Measurements from ENCODE around the gene GGTLC1. TPM values are rescaled to one million over a fixed set of nuclear protein-coding genes. Genes with fewer than 3 reads are reported as not detected.

The GGTLC1 gene
- total and polyA plus RNA-seq, 10 of the 15 experiments (the other 5 are each of a cell fraction or from before 2014, with no cell fraction given): not detected

DNA sequence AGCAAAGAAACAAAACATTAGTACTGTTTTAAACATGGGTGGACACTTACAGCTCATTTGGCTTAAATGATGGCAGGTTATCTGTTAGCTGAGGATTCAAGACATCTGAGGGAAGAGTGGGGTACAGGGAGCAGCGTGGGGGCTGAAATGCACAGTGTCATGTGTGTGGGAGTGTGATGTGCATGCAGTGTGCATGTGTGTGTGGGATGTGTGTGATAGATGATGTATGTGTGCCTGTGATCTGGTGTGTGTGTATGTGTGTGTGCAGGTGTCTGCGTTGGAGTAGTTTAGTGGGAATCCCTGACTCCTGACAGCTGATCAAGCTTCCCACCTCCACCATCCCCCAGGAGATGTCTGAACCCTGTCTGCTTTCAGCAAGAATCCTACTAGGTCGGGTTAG lies 25.4 kb upstream of the GGTLC1 start:
- H2AFZ ChIP-seq (ENCODE audit: control insufficient read depth, low read depth, low read length): no peak overlapping the region
- no peak for TF ChIP-seq DPF2 (IDR thresholded peaks at IDR 0.05)
- no peak for TF ChIP-seq ATF7 (IDR thresholded peaks at IDR 0.05; ENCODE audit: low read depth)
- TF ChIP-seq RELA (IDR thresholded peaks at IDR 0.05; ENCODE audit: borderline replicate concordance, partially characterized antibody): no peak
- TF ChIP-seq, protein P1, sequence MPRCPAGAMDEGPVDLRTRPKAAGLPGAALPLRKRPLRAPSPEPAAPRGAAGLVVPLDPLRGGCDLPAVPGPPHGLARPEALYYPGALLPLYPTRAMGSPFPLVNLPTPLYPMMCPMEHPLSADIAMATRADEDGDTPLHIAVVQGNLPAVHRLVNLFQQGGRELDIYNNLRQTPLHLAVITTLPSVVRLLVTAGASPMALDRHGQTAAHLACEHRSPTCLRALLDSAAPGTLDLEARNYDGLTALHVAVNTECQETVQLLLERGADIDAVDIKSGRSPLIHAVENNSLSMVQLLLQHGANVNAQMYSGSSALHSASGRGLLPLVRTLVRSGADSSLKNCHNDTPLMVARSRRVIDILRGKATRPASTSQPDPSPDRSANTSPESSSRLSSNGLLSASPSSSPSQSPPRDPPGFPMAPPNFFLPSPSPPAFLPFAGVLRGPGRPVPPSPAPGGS (IDR thresholded peaks at IDR 0.05; ENCODE audit: borderline replicate concordance, insufficient read depth, low read depth, low read length, poor library complexity, severe bottlenecking): peak; percentile 54
- no peaks in the 10 kb centered on the region for H3K4me1 ChIP-seq (ENCODE audit: control insufficient read depth, insufficient read depth, low read length)
- BruUV-seq (replicated peaks): no TSS peak
- no peak overlapping the region for H3K27ac ChIP-seq (ENCODE audit: control insufficient read depth, insufficient read depth)
- H3K36me3 ChIP-seq (ENCODE audit: control insufficient read depth in 2 of 2, insufficient read depth in 2 of 2, low read length in 1 of 2): no peaks in the 10 kb centered on the region
- intact Hi-C loops (cut with micrococcal nuclease; ENCODE audit: unreplicated experiment) (no loop called here), in situ Hi-C loops (cut with MboI) (no loop called here)
- no peak overlapping the region for H3K4me3 ChIP-seq
- H4K20me1 ChIP-seq (ENCODE audit: control insufficient read depth, insufficient read depth): no peaks in the 10 kb centered on the region
- no peak overlapping the region for H3K4me2 ChIP-seq (ENCODE audit: control insufficient read depth, insufficient read depth)
- 1% methylated on average over 3 of the region's 3 CpGs for WGBS (ENCODE audit: insufficient coverage, insufficient replicate concordance, low lambda C conversion rate, missing lambda C conversion rate)
- H3K9me3 ChIP-seq (replicated peaks; ENCODE audit: control insufficient read depth, insufficient read depth, low read length): no peaks in the 10 kb centered on the region
- DNase-seq (ENCODE audit: low read depth, low spot score) (no peak), FAIRE-seq (no peak), ATAC-seq (no peak)
- RAD21 ChIA-PET (ENCODE audit: unreplicated experiment): no interaction called here
- SMC1A ChIA-PET (ENCODE audit: uncharacterized antibody, unreplicated experiment): no interaction called here
- H3K27me3 ChIP-seq (replicated peaks in 1 of 2; ENCODE audit: control insufficient read depth in 2 of 2, insufficient read depth in 2 of 2, low read length in 1 of 2): peaks cover 0 to 2% of the 10 kb centered on the region in 2 experiments; a peak in 2 of 4 replicates
- no peak overlapping the region for H3K9ac ChIP-seq (ENCODE audit: control insufficient read depth, insufficient read depth, low read length)
- H3K79me2 ChIP-seq (ENCODE audit: control insufficient read depth, insufficient read depth, low read length): no peaks in the 10 kb centered on the region
- POLR2A ChIA-PET: no interaction called here
- CTCF ChIA-PET: no interaction called here

DNA sequence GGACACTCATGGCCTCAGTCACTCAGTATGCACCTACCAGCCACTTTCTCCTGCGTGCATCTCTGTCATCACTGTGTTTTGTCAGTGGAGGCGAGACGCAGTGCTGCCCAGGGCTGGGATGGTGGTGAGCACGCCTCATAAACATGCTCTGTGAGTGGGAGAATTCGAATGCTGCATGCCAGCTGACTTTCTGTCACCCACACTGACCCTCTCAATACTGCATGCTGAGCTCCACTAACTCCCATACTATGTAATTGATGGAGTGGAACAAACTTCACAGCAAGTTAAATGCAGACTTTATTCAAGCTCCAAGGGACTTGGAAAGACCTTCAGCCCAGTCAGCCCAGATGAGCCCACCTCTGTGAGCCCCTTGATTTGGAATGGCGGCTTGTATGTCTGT lies 22.7 kb upstream of the GGTLC1 start:
- Histone ChIP-seq H3K27ac (ENCODE audit: control insufficient read depth, insufficient read depth) (no peak overlapping the region), H3K27me3 (replicated peaks in 1 of 2; ENCODE audit: control insufficient read depth in 2 of 2, insufficient read depth in 2 of 2, low read length in 1 of 2) (peaks cover 0 to 2% of the 10 kb centered on the region in 2 experiments; a peak in 2 of 4 replicates), H3K79me2 (ENCODE audit: control insufficient read depth, insufficient read depth, low read length) (no peaks in the 10 kb centered on the region), H4K20me1 (ENCODE audit: control insufficient read depth, insufficient read depth) (no peaks in the 10 kb centered on the region), H2AFZ (ENCODE audit: control insufficient read depth, low read depth, low read length) (no peak overlapping the region), H3K9ac (ENCODE audit: control insufficient read depth, insufficient read depth, low read length) (no peak overlapping the region), H3K4me2 (ENCODE audit: control insufficient read depth, insufficient read depth) (no peak overlapping the region), H3K4me3 (no peak overlapping the region), H3K4me1 (ENCODE audit: control insufficient read depth, insufficient read depth, low read length) (no peaks in the 10 kb centered on the region), H3K36me3 (ENCODE audit: control insufficient read depth in 2 of 2, insufficient read depth in 2 of 2, low read length in 1 of 2) (no peaks in the 10 kb centered on the region), H3K9me3 (replicated peaks; ENCODE audit: control insufficient read depth, insufficient read depth, low read length) (no peaks in the 10 kb centered on the region)
- ATAC-seq (no peak), FAIRE-seq (no peak), DNase-seq (ENCODE audit: low read depth, low spot score) (no peak)
- in situ Hi-C loops (cut with MboI) (no loop called here), intact Hi-C loops (cut with micrococcal nuclease; ENCODE audit: unreplicated experiment) (no loop called here)
- BruUV-seq (replicated peaks): no TSS peak
- ChIA-PET POLR2A (no interaction called here), SMC1A (ENCODE audit: uncharacterized antibody, unreplicated experiment) (no interaction called here), CTCF (no interaction called here), RAD21 (ENCODE audit: unreplicated experiment) (no interaction called here)
- TF ChIP-seq POLR2A (IDR thresholded peaks at IDR 0.05; ENCODE audit: low read depth, low read length) (no peak), JUNB (IDR thresholded peaks at IDR 0.05) (no peak), ESRRA (IDR thresholded peaks at IDR 0.05; ENCODE audit: low read length) (no peak), BACH1 (IDR thresholded peaks at IDR 0.05; ENCODE audit: borderline replicate concordance) (no peak), YY1 (IDR thresholded peaks at IDR 0.05; ENCODE audit: low read depth, low read length) (no peak), BRCA1 (IDR thresholded peaks at IDR 0.05; ENCODE audit: low read depth, low read length) (no peak), ZNF622 (IDR thresholded peaks at IDR 0.05) (no peak)
- TF ChIP-seq, protein P2, sequence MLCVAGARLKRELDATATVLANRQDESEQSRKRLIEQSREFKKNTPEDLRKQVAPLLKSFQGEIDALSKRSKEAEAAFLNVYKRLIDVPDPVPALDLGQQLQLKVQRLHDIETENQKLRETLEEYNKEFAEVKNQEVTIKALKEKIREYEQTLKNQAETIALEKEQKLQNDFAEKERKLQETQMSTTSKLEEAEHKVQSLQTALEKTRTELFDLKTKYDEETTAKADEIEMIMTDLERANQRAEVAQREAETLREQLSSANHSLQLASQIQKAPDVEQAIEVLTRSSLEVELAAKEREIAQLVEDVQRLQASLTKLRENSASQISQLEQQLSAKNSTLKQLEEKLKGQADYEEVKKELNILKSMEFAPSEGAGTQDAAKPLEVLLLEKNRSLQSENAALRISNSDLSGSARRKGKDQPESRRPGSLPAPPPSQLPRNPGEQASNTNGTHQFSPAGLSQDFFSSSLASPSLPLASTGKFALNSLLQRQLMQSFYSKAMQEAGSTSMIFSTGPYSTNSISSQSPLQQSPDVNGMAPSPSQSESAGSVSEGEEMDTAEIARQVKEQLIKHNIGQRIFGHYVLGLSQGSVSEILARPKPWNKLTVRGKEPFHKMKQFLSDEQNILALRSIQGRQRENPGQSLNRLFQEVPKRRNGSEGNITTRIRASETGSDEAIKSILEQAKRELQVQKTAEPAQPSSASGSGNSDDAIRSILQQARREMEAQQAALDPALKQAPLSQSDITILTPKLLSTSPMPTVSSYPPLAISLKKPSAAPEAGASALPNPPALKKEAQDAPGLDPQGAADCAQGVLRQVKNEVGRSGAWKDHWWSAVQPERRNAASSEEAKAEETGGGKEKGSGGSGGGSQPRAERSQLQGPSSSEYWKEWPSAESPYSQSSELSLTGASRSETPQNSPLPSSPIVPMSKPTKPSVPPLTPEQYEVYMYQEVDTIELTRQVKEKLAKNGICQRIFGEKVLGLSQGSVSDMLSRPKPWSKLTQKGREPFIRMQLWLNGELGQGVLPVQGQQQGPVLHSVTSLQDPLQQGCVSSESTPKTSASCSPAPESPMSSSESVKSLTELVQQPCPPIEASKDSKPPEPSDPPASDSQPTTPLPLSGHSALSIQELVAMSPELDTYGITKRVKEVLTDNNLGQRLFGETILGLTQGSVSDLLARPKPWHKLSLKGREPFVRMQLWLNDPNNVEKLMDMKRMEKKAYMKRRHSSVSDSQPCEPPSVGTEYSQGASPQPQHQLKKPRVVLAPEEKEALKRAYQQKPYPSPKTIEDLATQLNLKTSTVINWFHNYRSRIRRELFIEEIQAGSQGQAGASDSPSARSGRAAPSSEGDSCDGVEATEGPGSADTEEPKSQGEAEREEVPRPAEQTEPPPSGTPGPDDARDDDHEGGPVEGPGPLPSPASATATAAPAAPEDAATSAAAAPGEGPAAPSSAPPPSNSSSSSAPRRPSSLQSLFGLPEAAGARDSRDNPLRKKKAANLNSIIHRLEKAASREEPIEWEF (IDR thresholded peaks at IDR 0.05; ENCODE audit: insufficient replicate concordance, low read depth, low read length): no peak
- WGBS (ENCODE audit: insufficient coverage, insufficient replicate concordance, low lambda C conversion rate, missing lambda C conversion rate): 24% methylated on average over 6 of the region's 6 CpGs

Data from GM12878 (cell line).